MM.1S (cell line): ENCODE measurements around the gene JCAD.

Experiments
- CTCF ChIP-seq: fragments of 300-600 bp; sonication (generic); IDR thresholded peaks from 2 replicates; pipeline ENCODE4 v1.5.1; 2016; ENCODE audit warnings: antibody characterized with exemption, low read length, mixed read lengths
- EZH2 ChIP-seq: fragments of 300-600 bp; sonication (generic); optimal IDR thresholded peaks from 2 replicates; pipeline ENCODE3; 2017; ENCODE audit warnings: low read depth, mild to moderate bottlenecking, antibody characterized with exemption, low read length, mixed read lengths
- EZH2phosphoT487 ChIP-seq: fragments of 300-600 bp; sonication (generic); IDR thresholded peaks from 2 replicates; pipeline ENCODE4 v1.6.1; 2018; ENCODE audit warnings: antibody characterized with exemption, low read length

DNA sequence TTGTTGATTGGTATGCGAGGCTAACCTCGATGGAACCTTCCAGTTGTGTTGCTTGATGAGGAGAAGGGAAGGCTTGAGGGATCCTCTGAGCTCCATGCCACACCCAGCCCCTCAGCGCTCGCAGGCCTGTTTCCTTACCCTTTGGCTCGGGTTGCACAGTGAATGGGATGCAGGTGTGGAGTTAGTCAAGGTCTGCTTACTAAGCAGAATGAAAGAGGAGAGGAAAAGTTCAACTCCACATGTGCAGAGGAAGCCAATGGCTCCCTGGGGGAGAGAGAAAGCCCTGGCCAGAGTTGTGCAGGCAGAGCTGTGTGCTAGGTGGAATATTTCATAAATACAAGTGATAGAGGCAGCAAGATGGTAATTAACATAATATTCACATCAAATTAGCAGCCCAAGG, 85.5 kb downstream of the JCAD start:
- TF ChIP-seq CTCF: no peak
- no peak for TF ChIP-seq EZH2
- no peak for TF ChIP-seq EZH2phosphoT487
